Measurements from ENCODE around the gene SP140L. TPM values are rescaled to one million over a fixed set of nuclear protein-coding genes. Genes with fewer than 3 reads are reported as not detected.
"Not testable (repeated sequence)": the region's sequence is repeated elsewhere in the genome, so short reads cannot be mapped to it uniquely, and the experiment has no call there.

SP140L gene
- total RNA-seq, 1 experiment from 2014 or later: 16.6 TPM

- no peak for DNase-seq (ENCODE audit: low read depth, low spot score)
- Histone ChIP-seq H3K27ac (ENCODE audit: low read length) (no peak overlapping the region), H3K36me3 (ENCODE audit: control insufficient read depth, insufficient read depth, low read length) (no peaks in the 10 kb centered on the region), H3K4me1 (ENCODE audit: control insufficient read depth, insufficient read depth, low read length) (no peaks in the 10 kb centered on the region), H3K4me3 (ENCODE audit: low read depth in 2 of 2, low read length in 2 of 2) (no peak overlapping the region), H3K9me3 (ENCODE audit: control insufficient read depth, insufficient read depth, low read depth, low read length) (no peaks in the 10 kb centered on the region), H3K27me3 (ENCODE audit: control insufficient read depth, insufficient read depth, low read length) (no peaks in the 10 kb centered on the region)
- no TSS peak for BruUV-seq (replicated peaks)
- intact Hi-C loops (cut with micrococcal nuclease; ENCODE audit: unreplicated experiment): no loop called here
- in situ Hi-C loops (cut with HindIII; ENCODE audit: low pct_unique_long_range_greater_than_20kb, low sequenced_read_pairs): no loop called here
- ChIA-PET POLR2A (no interaction called here), CTCF (no interaction called here)
- ATAC-seq: no peak
- TF ChIP-seq CTCF (IDR thresholded peaks at IDR 0.05) (no peak), TCF7L2 (IDR thresholded peaks at IDR 0.05; ENCODE audit: low read depth, low read length) (no peak), POLR2AphosphoS5 (IDR thresholded peaks at IDR 0.05; ENCODE audit: low read depth, low read length) (no peak), SIN3A (IDR thresholded peaks at IDR 0.05; ENCODE audit: borderline replicate concordance, insufficient read depth, low read depth, low read length) (no peak), REST (IDR thresholded peaks at IDR 0.05; ENCODE audit: insufficient read depth in 1 of 2, low read depth in 2 of 2, low read length in 1 of 2) (no peak)
These were observed 19.5 kb upstream of the SP140L start for GRCh38 chr2:230307485-230307884.

GRCh38 chr2:230308402-230309000 is 18.5 kb upstream of the SP140L start:
- BruUV-seq (replicated peaks): no TSS peak
- in situ Hi-C loops (cut with HindIII; ENCODE audit: low pct_unique_long_range_greater_than_20kb, low sequenced_read_pairs) (no loop called here), intact Hi-C loops (cut with micrococcal nuclease; ENCODE audit: unreplicated experiment) (no loop called here)
- CTCF ChIA-PET: no interaction called here
- H3K36me3 ChIP-seq (ENCODE audit: control insufficient read depth, insufficient read depth, low read length): no peaks in the 10 kb centered on the region
- ATAC-seq (no peak), DNase-seq (ENCODE audit: low read depth, low spot score) (no peak)
- no peak for TF ChIP-seq SIN3A (IDR thresholded peaks at IDR 0.05; ENCODE audit: borderline replicate concordance, insufficient read depth, low read depth, low read length)
- TF ChIP-seq POLR2AphosphoS5 (IDR thresholded peaks at IDR 0.05; ENCODE audit: low read depth, low read length): no peak
- no peak for TF ChIP-seq REST (IDR thresholded peaks at IDR 0.05; ENCODE audit: insufficient read depth in 1 of 2, low read depth in 2 of 2, low read length in 1 of 2)
- no peak for TF ChIP-seq TCF7L2 (IDR thresholded peaks at IDR 0.05; ENCODE audit: low read depth, low read length)
- TF ChIP-seq CTCF (IDR thresholded peaks at IDR 0.05): no peak
- H3K4me1 ChIP-seq (ENCODE audit: control insufficient read depth, insufficient read depth, low read length): no peaks in the 10 kb centered on the region
- POLR2A ChIA-PET: no interaction called here
- H3K27ac ChIP-seq (ENCODE audit: low read length): no peak overlapping the region
- H3K4me3 ChIP-seq (ENCODE audit: low read depth in 2 of 2, low read length in 2 of 2): no peak overlapping the region
- H3K9me3 ChIP-seq (ENCODE audit: control insufficient read depth, insufficient read depth, low read depth, low read length): no peaks in the 10 kb centered on the region
- no peaks in the 10 kb centered on the region for H3K27me3 ChIP-seq (ENCODE audit: control insufficient read depth, insufficient read depth, low read length)

- H3K27ac ChIP-seq (ENCODE audit: low read length); intact Hi-C loops (cut with micrococcal nuclease; ENCODE audit: unreplicated experiment); H3K4me1 ChIP-seq (ENCODE audit: control insufficient read depth, insufficient read depth, low read length); in situ Hi-C loops (cut with HindIII; ENCODE audit: low pct_unique_long_range_greater_than_20kb, low sequenced_read_pairs); CTCF ChIA-PET; H3K27me3 ChIP-seq (ENCODE audit: control insufficient read depth, insufficient read depth, low read length); POLR2A ChIA-PET; DNase-seq (ENCODE audit: low read depth, low spot score); BruUV-seq (replicated peaks); H3K9me3 ChIP-seq (ENCODE audit: control insufficient read depth, insufficient read depth, low read depth, low read length); H3K4me3 ChIP-seq (ENCODE audit: low read depth in 2 of 2, low read length in 2 of 2); ATAC-seq; H3K36me3 ChIP-seq (ENCODE audit: control insufficient read depth, insufficient read depth, low read length): not testable (repeated sequence)
These were observed 16.2 kb upstream of the SP140L start for GRCh38 chr2:230310792-230311191.

GRCh38 chr2:230311634-230312033 is 15.4 kb upstream of the SP140L start:
- H3K9me3 ChIP-seq (ENCODE audit: control insufficient read depth, insufficient read depth, low read depth, low read length); DNase-seq (ENCODE audit: low read depth, low spot score); BruUV-seq (replicated peaks); H3K36me3 ChIP-seq (ENCODE audit: control insufficient read depth, insufficient read depth, low read length); intact Hi-C loops (cut with micrococcal nuclease; ENCODE audit: unreplicated experiment); H3K4me1 ChIP-seq (ENCODE audit: control insufficient read depth, insufficient read depth, low read length); ATAC-seq; H3K4me3 ChIP-seq (ENCODE audit: low read depth in 2 of 2, low read length in 2 of 2); in situ Hi-C loops (cut with HindIII; ENCODE audit: low pct_unique_long_range_greater_than_20kb, low sequenced_read_pairs); H3K27ac ChIP-seq (ENCODE audit: low read length); CTCF ChIA-PET; H3K27me3 ChIP-seq (ENCODE audit: control insufficient read depth, insufficient read depth, low read length); POLR2A ChIA-PET: not testable (repeated sequence)
